Small intestine (tissue), 7 donors: Measurements from ENCODE around the gene RNF149. TPM values are rescaled to one million over a fixed set of nuclear protein-coding genes. Genes with fewer than 3 reads are reported as not detected.
"Not testable (repeated sequence)": the region's sequence is repeated elsewhere in the genome, so short reads cannot be mapped to it uniquely, and the experiment has no call there.

Source experiments
- DNase-seq, 2 donors: peaks; one replicate each; pipeline versions ENCODE4 v3.0.0 to v3.0.0-alpha.2; 2013
- FAIRE-seq: peaks from 2 replicates; lab custom pipeline; 2012; peaks lifted over from hg19 to GRCh38; lab: Jason Lieb, UNC
- H3K27ac ChIP-seq, 3 donors: one replicate each; pipeline ENCODE4 v1.5.1; 2013; ENCODE audit warnings: low read length in 2 of 3, mild to moderate bottlenecking in 2 of 3, control low read depth in 1 of 3, inconsistent platforms in 1 of 3, low read depth in 1 of 3, moderate library complexity in 1 of 3
- H3K27me3 ChIP-seq, 3 donors: one replicate each; pipeline ENCODE4 v1.6.1; 2013; ENCODE audit warnings: low read length in 3 of 3, inconsistent platforms in 1 of 3; ENCODE audit not compliant: control insufficient read depth in 3 of 3, insufficient read depth in 3 of 3
- H3K36me3 ChIP-seq, 3 donors: one replicate each; pipeline ENCODE4 v1.6.1; 2013; ENCODE audit warnings: low read length in 3 of 3, inconsistent platforms in 1 of 3, low read depth in 1 of 3, mild to moderate bottlenecking in 1 of 3, moderate library complexity in 1 of 3; ENCODE audit not compliant: control insufficient read depth in 3 of 3, insufficient read depth in 2 of 3
- H3K4me1 ChIP-seq, 3 donors: one replicate each; pipeline ENCODE4 v1.6.1; 2013; ENCODE audit warnings: low read length in 2 of 3, inconsistent platforms in 1 of 3, low read depth in 1 of 3, mild to moderate bottlenecking in 1 of 3, moderate library complexity in 1 of 3; ENCODE audit not compliant: control insufficient read depth in 3 of 3, insufficient read depth in 2 of 3
- H3K4me3 ChIP-seq, 3 donors: one replicate each; pipeline ENCODE4 v1.5.1; 2013; ENCODE audit warnings: low read length in 3 of 3, control low read depth in 1 of 3, inconsistent platforms in 1 of 3, low read depth in 1 of 3, mild to moderate bottlenecking in 1 of 3, moderate library complexity in 1 of 3
- H3K9me3 ChIP-seq, 2 donors: one replicate each; pipeline ENCODE4 v1.6.1; 2013; ENCODE audit warnings: low read depth in 1 of 2, low read length in 1 of 2; ENCODE audit not compliant: control insufficient read depth in 2 of 2, insufficient read depth in 1 of 2
- WGBS, 3 donors: extraction: QIAGEN DNeasy Blood & Tissue Kit; methylation state at CpG; one replicate each; pipeline ENCODE4 v1.1.7; 2013; 5-methylcytosine and 5-hydroxymethylcytosine counted together
- polyA plus RNA-seq, 4 donors: library from polyadenylated mRNA; stranded (reverse) in 3 of 4; unstranded in 1 of 4; fragments of 200-250 nt in 3 of 4; fragments of 120-200 nt in 1 of 4; gene quantifications; one replicate each; pipeline versions ENCODE4 v1.2.1 to v1.2.3, GENCODE V29; 2013
- donor health status: healthy with polysubstance abuse.
- donor health status: control.
- donor health status: control.
- donor health status: Bipolar disorder and iron deficiency.
- donor health status: healthy.

Gene RNF149
- polyA plus RNA-seq, 4 donors = 23.0 to 68.0 (median 28.5) TPM

GRCh38 chr2:101245468-101245867, 63.0 kb downstream of the RNF149 start:
- H3K36me3 ChIP-seq, DNase-seq, H3K9me3 ChIP-seq, H3K4me3 ChIP-seq, H3K27me3 ChIP-seq, FAIRE-seq: not testable (repeated sequence)
- peaks cover 0 to 11% (median 0%) of the 10 kb centered on the region in 3 donors for H3K4me1 ChIP-seq
- 84 to 92% (median 89%) methylated on average over 5 of the region's 5 CpGs for WGBS, 3 donors
- peak overlapping the region in 1 of 3 donors; percentile 18 for H3K27ac ChIP-seq

GRCh38 chr2:101244899-101245298, 63.6 kb downstream of the RNF149 start:
- not testable (repeated sequence) for H3K27me3 ChIP-seq, H3K36me3 ChIP-seq, DNase-seq, FAIRE-seq, H3K9me3 ChIP-seq, H3K4me3 ChIP-seq
- peak overlapping the region in 1 of 3 donors; percentile 33 for H3K27ac ChIP-seq
- H3K4me1 ChIP-seq = peaks cover 0 to 11% (median 0%) of the 10 kb centered on the region in 3 donors
- WGBS, 3 donors = 55 to 82% (median 56%) methylated on average over 12 of the region's 12 CpGs

GRCh38 chr2:101244373-101244772, 64.1 kb downstream of the RNF149 start:
- not testable (repeated sequence) for H3K27ac ChIP-seq

GRCh38 chr2:101241158-101241557, 67.3 kb downstream of the RNF149 start:
- Histone ChIP-seq H3K9me3 (peaks cover 0 to 8% of the 10 kb centered on the region in 2 donors), H3K36me3 (no peaks in the 10 kb centered on the region), H3K4me3 (no peak overlapping the region), H3K27me3 (no peaks in the 10 kb centered on the region), H3K27ac (no peak overlapping the region), H3K4me1 (peaks cover 0 to 29% (median 2%) of the 10 kb centered on the region in 3 donors)
- no peak for FAIRE-seq
- 76 to 82% (median 78%) methylated on average over 5 of the region's 5 CpGs for WGBS, 3 donors
- no peak for DNase-seq

More at GRCh38 chr2:101244373-101244772, 64.1 kb downstream of the RNF149 start:
- FAIRE-seq, H3K4me3 ChIP-seq, H3K36me3 ChIP-seq, H3K9me3 ChIP-seq, H3K27me3 ChIP-seq: not testable (repeated sequence)
- peaks cover 0 to 11% (median 0%) of the 10 kb centered on the region in 3 donors for H3K4me1 ChIP-seq
- DNase-seq = peak in 1 of 2 donors; percentile 26
- 37 to 67% (median 41%) methylated on average over 4 of the region's 4 CpGs for WGBS, 3 donors

GRCh38 chr2:101240694-101241093, 67.8 kb downstream of the RNF149 start:
- 2 to 18% (median 5%) methylated on average over 2 of the region's 2 CpGs for WGBS, 3 donors
- Histone ChIP-seq H3K9me3 (peaks cover 0 to 13% of the 10 kb centered on the region in 2 donors), H3K27ac (peak overlapping the region in 2 of 3 donors; percentile 20 to 97), H3K4me1 (peaks cover 0 to 24% (median 2%) of the 10 kb centered on the region in 3 donors)
- peak; percentile 50 to 64 for DNase-seq
- not testable (repeated sequence) for H3K27me3 ChIP-seq, H3K36me3 ChIP-seq, H3K4me3 ChIP-seq, FAIRE-seq

GRCh38 chr2:101239760-101240118, 68.8 kb downstream of the RNF149 start:
- not testable (repeated sequence) for DNase-seq, H3K27me3 ChIP-seq, FAIRE-seq, H3K36me3 ChIP-seq
- H3K9me3 ChIP-seq = peaks cover 0 to 22% of the 10 kb centered on the region in 2 donors
- peaks cover under 1 to 22% (median 2%) of the 10 kb centered on the region in 3 donors for H3K4me1 ChIP-seq
- peak overlapping the region in 1 of 3 donors; percentile 38 for H3K4me3 ChIP-seq
- H3K27ac ChIP-seq = peak overlapping the region; percentile 68 to 97 (median 90)
- WGBS, 3 donors = 7 to 70% (median 41%) methylated on average over 2 of the region's 2 CpGs

GRCh38 chr2:101238930-101239759, 69.4 kb downstream of the RNF149 start:
- FAIRE-seq (no peak), DNase-seq (peak; percentile 86 to 92)
- WGBS, 3 donors = 23 to 57% (median 35%) methylated on average over 12 of the region's 12 CpGs
- peaks cover 2 to 26% (median 4%) of the 10 kb centered on the region in 3 donors for H3K4me1 ChIP-seq
- no peaks in the 10 kb centered on the region for H3K27me3 ChIP-seq
- peak overlapping the region; percentile 68 to 97 (median 90) for H3K27ac ChIP-seq
- H3K9me3 ChIP-seq = peaks cover 0 to 27% of the 10 kb centered on the region in 2 donors
- H3K36me3 ChIP-seq = no peaks in the 10 kb centered on the region
- H3K4me3 ChIP-seq = peak overlapping the region in 1 of 3 donors; percentile 38

GRCh38 chr2:101237944-101238343, 70.6 kb downstream of the RNF149 start:
- Histone ChIP-seq H3K9me3 (peaks cover 0 to 37% of the 10 kb centered on the region in 2 donors), H3K27ac (peak overlapping the region in 1 of 3 donors; percentile 36), H3K4me1 (peaks cover 2 to 26% (median 4%) of the 10 kb centered on the region in 3 donors)
- not testable (repeated sequence) for H3K36me3 ChIP-seq, H3K4me3 ChIP-seq, FAIRE-seq, H3K27me3 ChIP-seq
- WGBS, 3 donors = 60 to 69% (median 64%) methylated on average over 5 of the region's 5 CpGs
- DNase-seq = peak in 1 of 2 donors; percentile 53
